Ascending aorta (tissue), 2 donors: ENCODE results near the gene PXMP4. TPM values are rescaled to one million over a fixed set of nuclear protein-coding genes. Genes with fewer than 3 reads are reported as not detected.

ENCODE experiments used
- DNase-seq, 2 donors: peaks; one replicate each; pipeline ENCODE4 v3.0.0-alpha.2; 2019; ENCODE audit warnings: low spot score in 2 of 2
- H3K27ac ChIP-seq, 2 donors: fragments of 200-600 bp; sonication (generic); one replicate each; pipeline ENCODE4 v1.5.1; 2016 to 2017; ENCODE audit warnings: mild to moderate bottlenecking in 1 of 2
- H3K27me3 ChIP-seq: fragments of 200-600 bp; sonication (generic); one replicate; pipeline ENCODE4 v1.5.1; 2017
- H3K36me3 ChIP-seq, 2 donors: fragments of 200-600 bp; sonication (generic); one replicate each; pipeline ENCODE4 v1.5.1; 2016
- H3K4me1 ChIP-seq, 2 donors: fragments of 200-600 bp; sonication (generic); one replicate each; pipeline ENCODE4 v1.5.1; 2016 to 2017; ENCODE audit warnings: mild to moderate bottlenecking in 1 of 2
- H3K4me3 ChIP-seq, 2 donors: fragments of 200-600 bp; sonication (generic); one replicate each; pipeline ENCODE4 v1.5.1; 2016 to 2017; ENCODE audit warnings: mild to moderate bottlenecking in 1 of 2
- H3K9me3 ChIP-seq, 2 donors: fragments of 200-600 bp; sonication (generic); one replicate each; pipeline ENCODE4 v1.5.1; 2016
- intact Hi-C: fragments of 100-400 bp; cut with DNase I; formaldehyde crosslinking; loops from one replicate; pipeline ENCODE4 v1.15.1; 2023
- total RNA-seq: library from RNA; depleted of rRNA; stranded (reverse); fragments of >200 nt; gene quantifications from one replicate; pipeline ENCODE4 v1.1.0, GENCODE V29; 2016
- TF ChIP-seq, protein P1 (sequence below), 3 experiments: fragments of 200-600 bp in 2 of 3; fragments of 450-650 bp in 1 of 3; sonication (generic) in 2 of 3; IDR thresholded peaks; one replicate each; pipeline ENCODE4 v1.5.1; 2016 to 2019; ENCODE audit warnings: antibody characterized with exemption in 3 of 3, mild to moderate bottlenecking in 1 of 3, moderate library complexity in 1 of 3

PXMP4 gene
- total RNA-seq, 1 donor from 2014 or later: 38.0 TPM

DNA sequence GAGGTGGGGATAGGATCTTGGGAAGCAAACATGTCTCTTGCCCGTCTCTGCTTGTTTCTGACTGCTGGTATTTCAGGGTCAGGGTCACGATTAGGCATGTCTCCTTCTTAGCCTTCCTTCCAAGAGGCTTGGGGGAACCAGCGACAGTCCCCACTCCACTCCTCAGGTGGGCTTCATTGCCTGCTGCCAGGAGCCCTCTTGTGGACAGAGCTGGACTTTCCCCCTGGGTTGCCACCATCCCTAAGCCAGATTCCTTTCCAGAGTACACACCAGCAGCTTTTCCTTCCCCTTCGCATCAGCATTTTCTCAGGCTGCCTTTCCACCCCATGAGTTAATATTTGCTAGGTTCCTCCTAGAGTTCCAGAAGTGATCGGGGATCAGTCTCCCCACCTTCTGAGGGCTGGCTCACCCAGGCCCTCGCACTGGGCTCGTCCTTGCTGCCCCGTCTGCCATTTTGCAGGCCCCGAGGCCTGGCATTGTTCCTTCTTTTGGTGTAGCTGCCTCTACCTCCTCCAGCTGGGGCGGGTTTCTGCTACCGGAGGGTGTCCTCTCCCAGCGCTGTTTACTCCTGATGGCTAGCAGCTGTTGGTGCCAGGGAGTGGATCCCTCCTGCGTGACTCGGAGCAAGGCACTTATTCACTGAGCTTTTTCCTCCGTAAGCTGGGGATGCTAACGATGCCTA, 66.8 kb downstream of the PXMP4 start:
- peak overlapping the region; percentile 7 to 44 for H3K4me3 ChIP-seq

More for the DNA sequence above, 66.8 kb downstream of the PXMP4 start:
- Histone ChIP-seq H3K27ac (no peak overlapping the region), H3K36me3 (peaks cover 15 to 17% of the 10 kb centered on the region in 2 donors), H3K27me3 (no peaks in the 10 kb centered on the region), H3K4me1 (peaks cover 3 to 4% of the 10 kb centered on the region in 2 donors), H3K9me3 (no peaks in the 10 kb centered on the region)
- no peak for DNase-seq
- TF ChIP-seq, protein P1, sequence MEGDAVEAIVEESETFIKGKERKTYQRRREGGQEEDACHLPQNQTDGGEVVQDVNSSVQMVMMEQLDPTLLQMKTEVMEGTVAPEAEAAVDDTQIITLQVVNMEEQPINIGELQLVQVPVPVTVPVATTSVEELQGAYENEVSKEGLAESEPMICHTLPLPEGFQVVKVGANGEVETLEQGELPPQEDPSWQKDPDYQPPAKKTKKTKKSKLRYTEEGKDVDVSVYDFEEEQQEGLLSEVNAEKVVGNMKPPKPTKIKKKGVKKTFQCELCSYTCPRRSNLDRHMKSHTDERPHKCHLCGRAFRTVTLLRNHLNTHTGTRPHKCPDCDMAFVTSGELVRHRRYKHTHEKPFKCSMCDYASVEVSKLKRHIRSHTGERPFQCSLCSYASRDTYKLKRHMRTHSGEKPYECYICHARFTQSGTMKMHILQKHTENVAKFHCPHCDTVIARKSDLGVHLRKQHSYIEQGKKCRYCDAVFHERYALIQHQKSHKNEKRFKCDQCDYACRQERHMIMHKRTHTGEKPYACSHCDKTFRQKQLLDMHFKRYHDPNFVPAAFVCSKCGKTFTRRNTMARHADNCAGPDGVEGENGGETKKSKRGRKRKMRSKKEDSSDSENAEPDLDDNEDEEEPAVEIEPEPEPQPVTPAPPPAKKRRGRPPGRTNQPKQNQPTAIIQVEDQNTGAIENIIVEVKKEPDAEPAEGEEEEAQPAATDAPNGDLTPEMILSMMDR (IDR thresholded peaks at IDR 0.05): peak; percentile 68 to 81 (median 80)
- intact Hi-C loops: no loop called here

Other genes starting within 250 kb of the PXMP4 start
- gene CBFA2T2, start 230.2 kb downstream of the PXMP4 start, total RNA-seq: 22.4 TPM
- not detected for gene C20orf144, start 58.0 kb downstream of the PXMP4 start, total RNA-seq
- 26.3 TPM for gene ACTL10, start 53.4 kb downstream of the PXMP4 start, total RNA-seq
- 21.3 TPM for gene NECAB3, start 45.9 kb downstream of the PXMP4 start, total RNA-seq
- gene E2F1, start 33.9 kb downstream of the PXMP4 start, total RNA-seq: 0.53 TPM
- gene ZNF341, start 11.7 kb upstream of the PXMP4 start, total RNA-seq: 4.5 TPM
- 42.8 TPM for gene CHMP4B, start 91.0 kb upstream of the PXMP4 start, total RNA-seq